Stomach (tissue), 4 donors: ENCODE results near the gene TMEM143.

ENCODE experiments used
- EP300 ChIP-seq: sonication (generic); formaldehyde crosslinking; IDR thresholded peaks from one replicate; pipeline ENCODE4 v1.6.1; 2017; ENCODE audit warnings: antibody characterized with exemption
- POLR2A ChIP-seq, 4 donors: fragments of 450-650 bp; IDR thresholded peaks; one replicate each; pipeline ENCODE4 v1.6.1; 2016; ENCODE audit warnings: antibody characterized with exemption in 4 of 4, control low read depth in 2 of 4, mild to moderate bottlenecking in 1 of 4, moderate library complexity in 1 of 4
- TF ChIP-seq, protein P1 (sequence below), 7 experiments: fragments of 450-650 bp in 4 of 7; fragments of 200-600 bp in 3 of 7; sonication (generic) in 3 of 7; IDR thresholded peaks; one replicate each; pipeline ENCODE4 v1.5.1; 2016 to 2019; ENCODE audit warnings: antibody characterized with exemption in 7 of 7, control low read depth in 2 of 7, mild to moderate bottlenecking in 1 of 7

DNA sequence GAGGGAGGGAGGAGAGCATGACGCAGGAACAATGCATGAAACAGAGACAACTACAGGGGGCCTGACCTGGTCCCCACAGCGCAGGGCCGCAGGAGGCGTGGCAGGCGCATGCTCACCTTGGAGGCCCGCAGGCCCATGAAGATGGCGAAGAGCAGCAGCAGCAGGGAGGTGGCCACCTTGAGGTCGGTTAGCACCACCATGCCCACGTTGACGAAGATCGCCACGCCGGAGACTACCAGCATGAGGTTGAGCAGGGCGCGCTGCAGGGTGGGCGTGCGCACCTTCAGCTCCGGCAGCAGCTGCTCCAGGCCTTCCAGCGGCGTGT is 21.4 kb downstream of the TMEM143 start:
- TF ChIP-seq, protein P1, sequence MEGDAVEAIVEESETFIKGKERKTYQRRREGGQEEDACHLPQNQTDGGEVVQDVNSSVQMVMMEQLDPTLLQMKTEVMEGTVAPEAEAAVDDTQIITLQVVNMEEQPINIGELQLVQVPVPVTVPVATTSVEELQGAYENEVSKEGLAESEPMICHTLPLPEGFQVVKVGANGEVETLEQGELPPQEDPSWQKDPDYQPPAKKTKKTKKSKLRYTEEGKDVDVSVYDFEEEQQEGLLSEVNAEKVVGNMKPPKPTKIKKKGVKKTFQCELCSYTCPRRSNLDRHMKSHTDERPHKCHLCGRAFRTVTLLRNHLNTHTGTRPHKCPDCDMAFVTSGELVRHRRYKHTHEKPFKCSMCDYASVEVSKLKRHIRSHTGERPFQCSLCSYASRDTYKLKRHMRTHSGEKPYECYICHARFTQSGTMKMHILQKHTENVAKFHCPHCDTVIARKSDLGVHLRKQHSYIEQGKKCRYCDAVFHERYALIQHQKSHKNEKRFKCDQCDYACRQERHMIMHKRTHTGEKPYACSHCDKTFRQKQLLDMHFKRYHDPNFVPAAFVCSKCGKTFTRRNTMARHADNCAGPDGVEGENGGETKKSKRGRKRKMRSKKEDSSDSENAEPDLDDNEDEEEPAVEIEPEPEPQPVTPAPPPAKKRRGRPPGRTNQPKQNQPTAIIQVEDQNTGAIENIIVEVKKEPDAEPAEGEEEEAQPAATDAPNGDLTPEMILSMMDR (IDR thresholded peaks at IDR 0.05): no peak
- TF ChIP-seq POLR2A (IDR thresholded peaks at IDR 0.05): no peak
- TF ChIP-seq EP300: no peak
